SK-N-SH (cell line): ENCODE measurements around the gene PLEKHA8.

Experiments used
- EP300 ChIP-seq, 2 experiments: IDR thresholded peaks; 2 replicates each; pipeline versions ENCODE4 v1.4.0 to v1.6.1; 2012; ENCODE audit warnings: borderline replicate concordance in 1 of 2, low read depth in 1 of 2, low read length in 1 of 2
- GABPA ChIP-seq: IDR thresholded peaks from 2 replicates; pipeline ENCODE4 v1.4.0; 2012; ENCODE audit warnings: low read depth, mild to moderate bottlenecking
- JUND ChIP-seq: IDR thresholded peaks from 2 replicates; pipeline ENCODE4 v1.4.0; 2012
- RCOR1 ChIP-seq: fragments of 150-350 bp; IDR thresholded peaks from 2 replicates; pipeline ENCODE4 v1.6.1; 2017; ENCODE audit warnings: antibody characterized with exemption, low read length
- SMC3 ChIP-seq: IDR thresholded peaks from 2 replicates; pipeline ENCODE4 v1.6.1; 2012; ENCODE audit warnings: low read depth, low read length, improper control_type of control experiment
- TF ChIP-seq, protein P1 (sequence below): IDR thresholded peaks from 2 replicates; pipeline ENCODE4 v1.6.1; 2012; ENCODE audit warnings: mild to moderate bottlenecking, low read depth, low read length, moderate library complexity
- TF ChIP-seq, protein P2 (sequence below): fragments of 200-600 bp; sonication (generic); IDR thresholded peaks from 2 replicates; pipeline ENCODE4 v1.6.1; 2017; ENCODE audit warnings: antibody characterized with exemption, mild to moderate bottlenecking, moderate library complexity
- TF ChIP-seq, protein P3 (sequence below): IDR thresholded peaks from 2 replicates; pipeline ENCODE4 v1.4.0; 2012; ENCODE audit warnings: low read depth

DNA sequence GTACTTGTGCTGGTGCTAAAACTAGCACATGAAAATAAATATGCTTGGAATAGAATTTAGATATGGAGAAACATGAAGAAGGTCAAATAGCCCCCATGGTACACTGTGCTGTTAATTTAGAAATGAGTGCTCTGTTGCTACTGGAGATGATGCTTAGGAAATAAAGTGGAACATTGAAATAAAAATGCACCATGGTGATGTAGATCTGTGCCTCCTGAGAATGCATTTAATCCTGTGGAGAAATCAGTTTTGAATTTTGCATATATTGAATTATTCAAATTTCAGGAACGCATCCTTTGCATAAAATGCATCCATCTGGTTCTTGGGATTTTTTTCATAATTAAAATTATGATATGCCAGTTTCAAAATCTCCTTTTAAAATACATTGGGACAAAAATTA is 44.5 kb downstream of the PLEKHA8 start:
- TF ChIP-seq, protein P1, sequence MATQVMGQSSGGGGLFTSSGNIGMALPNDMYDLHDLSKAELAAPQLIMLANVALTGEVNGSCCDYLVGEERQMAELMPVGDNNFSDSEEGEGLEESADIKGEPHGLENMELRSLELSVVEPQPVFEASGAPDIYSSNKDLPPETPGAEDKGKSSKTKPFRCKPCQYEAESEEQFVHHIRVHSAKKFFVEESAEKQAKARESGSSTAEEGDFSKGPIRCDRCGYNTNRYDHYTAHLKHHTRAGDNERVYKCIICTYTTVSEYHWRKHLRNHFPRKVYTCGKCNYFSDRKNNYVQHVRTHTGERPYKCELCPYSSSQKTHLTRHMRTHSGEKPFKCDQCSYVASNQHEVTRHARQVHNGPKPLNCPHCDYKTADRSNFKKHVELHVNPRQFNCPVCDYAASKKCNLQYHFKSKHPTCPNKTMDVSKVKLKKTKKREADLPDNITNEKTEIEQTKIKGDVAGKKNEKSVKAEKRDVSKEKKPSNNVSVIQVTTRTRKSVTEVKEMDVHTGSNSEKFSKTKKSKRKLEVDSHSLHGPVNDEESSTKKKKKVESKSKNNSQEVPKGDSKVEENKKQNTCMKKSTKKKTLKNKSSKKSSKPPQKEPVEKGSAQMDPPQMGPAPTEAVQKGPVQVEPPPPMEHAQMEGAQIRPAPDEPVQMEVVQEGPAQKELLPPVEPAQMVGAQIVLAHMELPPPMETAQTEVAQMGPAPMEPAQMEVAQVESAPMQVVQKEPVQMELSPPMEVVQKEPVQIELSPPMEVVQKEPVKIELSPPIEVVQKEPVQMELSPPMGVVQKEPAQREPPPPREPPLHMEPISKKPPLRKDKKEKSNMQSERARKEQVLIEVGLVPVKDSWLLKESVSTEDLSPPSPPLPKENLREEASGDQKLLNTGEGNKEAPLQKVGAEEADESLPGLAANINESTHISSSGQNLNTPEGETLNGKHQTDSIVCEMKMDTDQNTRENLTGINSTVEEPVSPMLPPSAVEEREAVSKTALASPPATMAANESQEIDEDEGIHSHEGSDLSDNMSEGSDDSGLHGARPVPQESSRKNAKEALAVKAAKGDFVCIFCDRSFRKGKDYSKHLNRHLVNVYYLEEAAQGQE = no peak
- no peak for TF ChIP-seq GABPA
- TF ChIP-seq, protein P2, sequence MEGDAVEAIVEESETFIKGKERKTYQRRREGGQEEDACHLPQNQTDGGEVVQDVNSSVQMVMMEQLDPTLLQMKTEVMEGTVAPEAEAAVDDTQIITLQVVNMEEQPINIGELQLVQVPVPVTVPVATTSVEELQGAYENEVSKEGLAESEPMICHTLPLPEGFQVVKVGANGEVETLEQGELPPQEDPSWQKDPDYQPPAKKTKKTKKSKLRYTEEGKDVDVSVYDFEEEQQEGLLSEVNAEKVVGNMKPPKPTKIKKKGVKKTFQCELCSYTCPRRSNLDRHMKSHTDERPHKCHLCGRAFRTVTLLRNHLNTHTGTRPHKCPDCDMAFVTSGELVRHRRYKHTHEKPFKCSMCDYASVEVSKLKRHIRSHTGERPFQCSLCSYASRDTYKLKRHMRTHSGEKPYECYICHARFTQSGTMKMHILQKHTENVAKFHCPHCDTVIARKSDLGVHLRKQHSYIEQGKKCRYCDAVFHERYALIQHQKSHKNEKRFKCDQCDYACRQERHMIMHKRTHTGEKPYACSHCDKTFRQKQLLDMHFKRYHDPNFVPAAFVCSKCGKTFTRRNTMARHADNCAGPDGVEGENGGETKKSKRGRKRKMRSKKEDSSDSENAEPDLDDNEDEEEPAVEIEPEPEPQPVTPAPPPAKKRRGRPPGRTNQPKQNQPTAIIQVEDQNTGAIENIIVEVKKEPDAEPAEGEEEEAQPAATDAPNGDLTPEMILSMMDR = no peak
- TF ChIP-seq EP300 (IDR thresholded peaks at IDR 0.05; ENCODE audit: borderline replicate concordance in 1 of 2, low read depth in 1 of 2, low read length in 1 of 2) = no peak
- TF ChIP-seq RCOR1 = no peak
- TF ChIP-seq, protein P3, sequence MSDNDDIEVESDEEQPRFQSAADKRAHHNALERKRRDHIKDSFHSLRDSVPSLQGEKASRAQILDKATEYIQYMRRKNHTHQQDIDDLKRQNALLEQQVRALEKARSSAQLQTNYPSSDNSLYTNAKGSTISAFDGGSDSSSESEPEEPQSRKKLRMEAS = no peak
- TF ChIP-seq JUND = no peak
- TF ChIP-seq SMC3 = no peak
